GM10847 (cell line): Measurements from ENCODE around the gene DNAJC18.

ENCODE experiments used
- POLR2A ChIP-seq: IDR thresholded peaks from 2 replicates; pipeline ENCODE4 v1.6.1; 2011; ENCODE audit not compliant: insufficient read length; ENCODE audit errors: extremely low read depth

The DNAJC18 gene

DNA sequence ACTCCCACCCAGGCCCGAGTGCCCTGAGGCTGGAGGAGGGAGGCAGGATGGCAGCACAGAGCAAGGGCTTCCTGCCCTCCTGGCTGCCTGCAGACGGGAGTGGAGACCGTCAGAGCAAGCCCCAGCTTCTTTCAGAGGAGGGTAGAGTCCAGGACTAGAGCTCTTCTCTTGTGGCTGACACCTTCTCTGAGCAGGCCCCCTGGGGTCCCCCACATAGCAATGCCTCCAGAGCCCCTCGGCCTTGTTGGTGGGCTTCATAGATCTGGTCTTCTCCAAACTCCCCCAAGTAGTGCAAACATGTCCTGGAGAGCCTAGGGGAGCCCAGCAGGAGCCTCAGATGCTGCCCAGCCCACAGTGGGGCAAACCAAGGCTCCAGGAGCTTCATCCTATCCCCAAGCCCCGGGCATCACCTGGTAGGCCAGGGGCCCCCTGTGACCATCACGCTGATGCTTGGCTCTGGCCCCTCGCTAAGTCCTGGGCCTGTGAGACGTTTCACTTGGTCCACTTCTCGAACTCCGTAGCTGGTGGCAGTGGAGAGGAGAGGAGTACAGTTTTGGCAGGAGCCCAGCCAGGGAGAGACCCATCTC is 51.6 kb downstream of the DNAJC18 start:
- TF ChIP-seq POLR2A, result no peak

DNA sequence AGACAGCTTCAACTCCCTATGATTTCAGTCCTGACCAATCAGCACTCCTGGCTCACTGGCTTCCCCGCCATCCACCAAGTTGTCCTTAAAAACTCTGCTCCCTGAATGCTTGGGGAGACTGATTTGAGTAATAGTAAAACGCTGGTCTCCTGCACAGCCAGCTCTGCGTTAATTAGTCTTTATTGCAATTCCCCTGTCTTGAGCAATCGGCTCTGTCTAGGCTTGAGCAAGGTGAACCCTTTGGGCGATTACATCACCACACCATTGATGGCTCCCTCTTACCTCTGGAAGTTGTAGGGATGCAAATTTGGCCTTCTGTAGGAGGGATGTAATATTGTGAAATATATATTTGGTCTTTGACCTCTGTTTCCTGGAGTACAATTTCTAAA is 53.3 kb downstream of the DNAJC18 start:
- TF ChIP-seq POLR2A, result no peak

DNA sequence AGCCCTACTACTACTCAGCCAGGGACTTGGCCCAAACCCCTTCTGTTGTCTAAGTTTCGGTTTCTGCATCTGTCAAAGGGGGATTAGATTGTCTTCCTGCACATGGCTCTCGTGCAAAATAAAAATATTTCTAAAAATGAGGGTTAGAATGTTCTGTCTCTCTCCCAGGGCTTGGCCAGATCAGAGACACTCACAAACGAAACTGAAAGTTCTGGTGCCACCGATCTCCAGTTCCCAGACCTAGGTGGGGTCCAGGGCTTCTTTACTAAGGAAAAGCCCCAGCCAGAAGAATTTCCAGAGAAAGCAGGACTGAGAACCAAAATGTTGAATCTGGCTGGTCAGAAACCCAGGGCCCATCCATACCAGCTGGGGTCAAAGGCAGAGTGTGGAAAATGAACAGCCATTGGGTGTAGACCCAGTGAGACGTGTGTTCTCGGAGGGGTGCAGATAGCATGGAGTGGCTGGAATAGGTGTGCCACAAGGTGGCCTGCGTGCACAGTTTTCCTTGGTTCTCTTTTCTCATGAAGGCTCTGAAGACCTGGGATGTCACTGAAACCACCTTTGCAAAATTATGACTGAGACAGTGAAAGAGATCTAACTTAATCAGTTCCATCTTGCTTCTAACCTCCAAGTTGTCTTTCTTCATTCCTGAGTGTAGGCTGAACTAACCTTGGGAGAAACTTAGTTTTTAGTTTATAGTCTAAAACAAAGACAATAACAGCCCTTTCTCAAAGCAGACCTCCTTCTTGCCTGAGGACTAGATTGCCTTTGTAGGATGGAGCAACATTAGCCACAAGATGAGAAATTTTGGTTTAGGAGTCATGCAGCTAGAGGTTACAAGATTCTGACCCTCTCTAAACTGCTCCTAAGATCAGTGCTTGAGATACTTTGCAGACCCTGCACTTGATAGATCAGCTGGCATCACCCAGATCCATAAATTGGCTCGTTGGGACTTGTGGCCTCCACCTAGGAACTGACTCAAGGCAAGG is 54.0 kb downstream of the DNAJC18 start:
- no peak for TF ChIP-seq POLR2A

DNA sequence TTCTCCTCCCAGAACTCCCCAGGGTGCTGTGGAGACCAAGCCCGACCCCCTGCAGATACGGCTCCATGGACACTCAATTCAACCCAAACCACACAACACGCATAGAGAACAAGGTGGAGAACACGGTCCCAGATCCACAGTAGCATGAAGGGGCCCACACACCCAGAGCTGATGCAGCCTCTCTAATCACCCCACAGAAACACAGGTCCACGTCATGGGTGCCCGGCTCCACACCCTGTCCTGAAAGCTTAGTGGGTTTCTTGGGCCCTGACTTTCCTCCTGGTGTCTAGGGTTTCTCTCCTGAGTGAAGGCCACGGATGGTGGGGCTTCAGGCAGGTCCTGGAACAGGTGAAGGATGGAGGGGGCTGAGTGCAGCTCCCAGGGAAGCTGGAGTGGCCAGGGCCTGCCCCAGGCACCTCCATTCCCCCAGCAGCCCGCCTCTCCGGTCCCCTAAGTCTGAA is 54.7 kb downstream of the DNAJC18 start:
- peak; percentile 36 for TF ChIP-seq POLR2A

DNA sequence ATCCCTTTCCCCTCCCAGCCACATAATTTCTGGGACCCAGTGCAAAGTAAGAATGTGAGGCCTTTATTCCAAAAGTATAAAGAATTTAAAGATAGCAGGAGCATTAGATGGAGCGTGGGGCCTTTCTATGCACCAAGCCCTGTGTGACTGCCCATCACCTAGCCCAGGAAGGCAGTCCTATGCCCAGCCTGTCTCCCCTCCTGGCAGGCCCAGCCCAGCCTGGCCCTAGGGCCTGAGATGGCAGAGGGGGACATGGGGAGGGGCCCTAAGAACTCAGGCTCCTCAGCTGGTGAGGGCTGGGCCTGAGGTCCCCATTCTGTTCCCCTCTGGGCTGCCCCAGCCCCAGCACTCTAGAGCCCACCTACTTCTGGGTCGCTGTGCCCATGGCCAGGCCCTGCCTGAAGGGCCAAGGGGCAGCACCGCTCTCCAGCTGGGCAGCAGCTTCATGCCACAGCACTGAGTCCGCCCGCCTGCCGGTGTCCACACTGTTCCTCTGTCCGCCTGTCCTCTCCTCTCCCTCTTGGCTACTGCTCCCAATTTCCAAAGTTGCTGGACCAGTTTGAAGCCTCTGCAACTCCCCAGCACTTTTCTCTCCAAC is 55.2 kb downstream of the DNAJC18 start:
- TF ChIP-seq POLR2A, result peak; percentile 2

DNA sequence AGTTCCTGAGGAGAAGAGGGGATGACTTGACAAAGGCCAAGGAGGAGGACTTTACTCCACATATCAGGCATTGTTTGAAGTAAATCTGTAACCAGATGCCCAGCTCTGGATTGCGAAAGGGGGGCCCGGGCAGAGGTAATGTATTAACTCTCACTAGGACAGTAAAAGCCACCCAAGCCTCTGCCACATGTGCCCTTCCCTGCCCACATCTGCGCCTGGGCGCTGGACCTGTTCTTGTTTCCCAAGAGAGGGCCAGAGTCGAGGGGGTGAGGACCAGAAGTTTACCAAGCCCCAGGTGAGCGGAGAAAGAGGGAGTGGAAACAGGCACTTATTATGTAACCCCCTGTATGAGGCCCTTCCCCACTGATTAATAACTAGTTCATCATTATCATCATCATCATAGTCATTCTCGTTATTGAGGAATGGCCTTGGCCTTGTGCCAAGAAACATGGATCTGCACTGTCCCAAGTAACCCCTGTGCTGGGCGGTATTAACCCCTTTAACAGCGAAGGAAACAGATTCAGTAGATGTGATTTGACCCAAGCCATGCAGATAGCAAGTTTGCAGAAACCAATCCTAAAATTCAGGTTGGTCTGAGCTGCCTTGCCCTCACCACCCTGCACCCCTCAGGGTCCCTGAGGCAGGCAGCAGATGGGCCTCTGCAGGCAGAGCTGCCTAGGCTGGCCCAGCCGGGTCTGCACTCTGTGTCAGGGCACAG is 55.9 kb downstream of the DNAJC18 start, which contains the start of gene SLC23A1:
Gene SLC23A1, minus strand, starts transcription at position 23 of the 718 bp plus-strand sequence. CDS start 44 bp downstream, outside the sequence.
- peak; percentile 2 for TF ChIP-seq POLR2A

DNA sequence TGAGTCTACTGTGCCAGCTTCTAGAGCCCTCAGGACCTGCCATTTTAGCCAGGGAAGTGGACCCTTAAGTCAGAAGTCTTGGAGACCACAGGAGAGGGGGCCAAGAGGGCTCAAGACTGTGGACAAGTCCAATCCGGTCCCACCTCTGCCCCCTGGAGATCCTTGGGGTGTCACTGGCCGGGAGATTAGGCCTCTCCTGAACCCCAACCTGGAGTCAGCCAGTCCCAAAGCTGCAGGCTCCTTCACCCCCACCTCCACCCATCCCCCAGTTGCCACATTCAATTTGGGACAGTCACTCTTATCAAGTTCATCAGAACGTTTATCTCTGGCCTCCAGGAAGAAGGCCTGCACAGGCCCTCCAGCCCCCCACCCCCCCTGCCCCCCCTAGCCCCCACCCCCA is 56.5 kb downstream of the DNAJC18 start:
- no peak for TF ChIP-seq POLR2A

DNA sequence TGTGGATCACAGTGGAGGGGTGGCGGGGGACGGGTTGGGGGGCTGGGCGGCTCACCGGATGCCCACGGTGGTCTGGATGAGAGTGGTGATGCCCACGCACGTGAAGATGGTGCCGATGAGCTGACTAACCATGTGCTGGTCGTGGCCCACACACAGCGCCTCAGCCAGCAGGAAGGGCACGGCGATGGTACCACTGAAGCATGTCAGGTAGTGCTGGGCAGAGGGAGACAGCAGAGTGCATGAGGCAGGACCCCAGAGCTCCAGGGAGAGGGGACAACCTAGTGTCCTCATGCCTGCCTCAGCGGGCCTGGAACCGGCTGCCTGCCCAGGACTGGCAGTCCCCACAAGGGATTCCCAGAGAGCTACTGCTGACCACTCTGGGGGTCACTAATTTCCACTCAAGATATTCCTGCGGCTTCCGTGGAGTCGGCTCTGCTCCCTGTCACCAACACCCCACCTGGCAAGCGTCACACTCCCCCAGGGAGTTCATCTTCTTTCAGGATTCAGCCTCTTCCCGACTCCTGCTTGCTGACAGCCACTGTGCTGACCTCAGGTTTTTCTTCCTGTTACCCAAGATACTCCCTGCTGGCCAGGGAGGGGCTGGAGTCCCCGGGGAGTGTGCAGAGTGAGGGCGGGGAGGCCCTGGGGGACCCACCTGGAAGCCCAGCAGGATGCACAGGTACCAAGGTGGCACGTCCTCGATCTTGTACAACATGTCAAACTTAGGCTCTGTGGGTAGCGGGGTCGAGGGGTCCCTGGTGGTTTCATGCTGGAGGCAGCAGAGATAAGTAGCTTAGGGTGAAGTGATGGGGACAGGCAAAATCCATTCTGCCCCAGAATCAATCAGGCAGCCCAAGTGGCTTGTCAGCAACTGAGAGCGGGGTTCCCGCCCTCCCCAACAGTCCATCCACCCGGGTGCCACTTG is 57.2 kb downstream of the DNAJC18 start:
- TF ChIP-seq POLR2A, result no peak

DNA sequence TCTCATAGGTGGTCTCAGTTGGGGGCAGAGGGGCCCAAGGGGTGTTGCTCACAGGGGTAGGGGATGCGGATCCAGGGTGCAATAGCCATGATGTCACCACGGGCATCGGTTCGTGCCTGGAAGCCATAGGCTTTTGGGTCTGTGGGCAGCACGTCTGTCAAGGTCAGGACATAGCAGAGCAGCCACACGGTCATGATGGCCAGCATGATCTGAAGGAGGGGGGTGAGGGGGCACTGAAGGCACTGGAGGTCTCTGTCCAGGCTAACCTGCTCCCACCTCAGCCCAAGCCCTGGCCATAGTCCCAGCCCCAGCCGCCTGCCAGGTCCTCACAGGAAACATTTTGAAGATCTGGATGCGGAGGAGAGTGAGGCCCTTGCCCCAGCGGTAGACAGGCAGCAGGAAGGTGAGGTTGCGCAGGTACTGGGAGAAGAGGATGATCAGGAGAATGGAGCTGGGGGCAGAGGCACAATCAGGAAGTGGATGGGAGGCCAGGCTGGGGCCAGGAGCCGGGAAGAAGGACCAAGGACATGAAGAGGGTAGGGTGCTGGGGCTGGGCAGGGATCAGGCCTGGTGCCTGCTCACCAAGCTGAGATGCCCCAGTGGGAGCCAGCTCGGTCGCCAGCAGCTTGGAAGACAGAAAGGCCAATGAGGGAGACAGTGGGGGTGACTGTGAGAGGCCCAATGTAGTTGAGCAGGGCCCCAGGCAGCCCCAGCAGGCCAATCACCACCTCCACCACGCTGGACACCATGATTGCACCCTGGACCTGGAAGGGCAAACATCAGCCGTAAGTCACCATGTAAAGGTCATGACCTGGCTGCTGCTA is 59.5 kb downstream of the DNAJC18 start:
- TF ChIP-seq POLR2A, result no peak

DNA sequence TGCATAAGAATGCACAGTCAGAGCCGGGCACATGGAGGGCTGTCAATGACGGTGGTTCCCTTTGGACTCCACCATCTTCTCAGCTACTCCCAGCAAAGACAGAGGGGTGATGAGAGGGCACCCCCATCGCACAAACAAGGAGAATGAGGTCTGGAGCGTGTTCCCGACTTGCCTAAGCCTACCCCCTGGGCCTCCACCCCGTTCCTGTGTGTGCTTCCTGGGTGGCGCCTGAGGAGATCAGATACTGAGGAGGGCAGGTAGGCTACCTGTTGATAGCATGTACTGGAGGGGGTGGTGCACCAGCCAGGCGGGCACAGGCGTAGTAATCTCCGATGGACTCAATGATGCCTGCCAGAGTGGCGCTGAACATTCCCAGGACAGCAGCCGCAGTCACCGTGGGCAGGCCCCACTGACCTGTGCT is 60.4 kb downstream of the DNAJC18 start:
- no peak for TF ChIP-seq POLR2A

DNA sequence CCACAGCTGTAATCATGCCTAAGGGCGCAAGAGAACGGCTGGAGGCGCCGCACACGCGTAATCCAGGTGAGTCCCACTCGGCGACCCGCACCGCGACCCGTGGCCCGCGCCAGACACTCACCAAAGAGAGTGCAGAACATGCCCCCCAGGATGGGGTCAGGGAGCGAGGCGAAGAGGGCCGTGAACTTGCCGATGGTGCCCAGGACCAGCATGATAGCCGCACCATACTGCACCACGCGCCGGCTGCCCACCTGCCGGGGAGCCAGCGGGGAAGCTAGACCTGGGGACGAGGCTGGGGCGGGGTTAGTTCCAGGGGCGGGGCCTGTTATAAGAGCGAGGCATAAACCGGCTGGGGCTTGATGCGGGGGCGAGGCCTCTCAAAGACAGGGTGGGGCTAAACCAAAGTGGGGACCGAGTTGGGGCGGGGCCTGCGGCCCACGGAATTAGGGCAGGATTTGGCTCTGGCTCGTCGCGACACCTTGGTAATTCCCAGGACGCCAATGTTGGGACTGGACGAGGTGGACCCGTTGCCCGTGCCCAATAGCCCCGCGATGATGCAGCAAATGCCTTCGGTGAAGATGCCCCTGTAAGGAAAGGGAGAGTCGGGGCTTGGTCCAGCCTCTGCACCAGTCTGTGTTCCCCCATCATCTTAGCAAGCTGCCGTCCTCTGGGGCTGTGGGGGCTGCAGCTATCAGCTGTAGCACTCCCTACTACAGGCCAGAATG is 61.1 kb downstream of the DNAJC18 start:
- TF ChIP-seq POLR2A, result no peak

DNA sequence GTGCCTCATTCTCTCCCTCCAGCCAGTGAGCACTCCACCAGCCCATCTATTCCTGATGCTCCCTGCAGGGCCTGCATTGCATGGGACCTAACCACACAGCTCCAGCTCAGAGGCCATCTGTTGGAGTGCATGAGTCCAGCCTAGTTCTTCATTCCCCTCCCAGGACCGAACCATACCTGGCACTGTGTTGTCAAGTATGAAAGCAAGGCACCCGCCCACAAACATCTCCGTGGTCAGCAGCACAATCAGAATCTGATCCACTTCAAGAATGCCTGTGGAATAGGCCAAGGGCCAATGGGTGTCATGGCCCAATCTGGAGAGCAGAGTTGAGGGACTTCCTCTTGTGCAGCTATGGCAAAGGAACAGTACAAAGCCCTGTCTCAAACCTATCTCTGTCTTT is 62.1 kb downstream of the DNAJC18 start:
- no peak for TF ChIP-seq POLR2A

DNA sequence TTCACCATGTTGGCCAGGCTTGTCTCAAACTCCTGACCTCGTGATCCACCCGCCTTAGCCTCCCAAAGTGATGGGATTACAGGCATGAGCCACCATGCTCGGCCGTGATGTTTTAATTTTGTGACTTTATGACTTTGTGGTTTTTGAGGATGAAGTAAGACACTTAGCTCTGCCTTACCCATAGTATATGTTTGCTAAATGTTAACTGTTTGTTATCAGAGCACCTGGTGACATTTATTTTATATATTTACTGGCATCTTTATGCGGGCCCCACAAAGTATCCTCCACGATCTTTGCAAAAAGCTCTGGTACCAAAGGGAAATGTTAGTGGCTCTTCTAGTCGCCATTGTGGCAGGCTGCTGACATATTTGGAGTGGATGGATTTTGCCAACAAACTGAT is 63.0 kb downstream of the DNAJC18 start:
- TF ChIP-seq POLR2A, result no peak
